ENCODE measurements around the gene MTREX.

GRCh38 chr5:55437859-55438206, 130.0 kb downstream of the MTREX start:
- TF ChIP-seq, protein P1, sequence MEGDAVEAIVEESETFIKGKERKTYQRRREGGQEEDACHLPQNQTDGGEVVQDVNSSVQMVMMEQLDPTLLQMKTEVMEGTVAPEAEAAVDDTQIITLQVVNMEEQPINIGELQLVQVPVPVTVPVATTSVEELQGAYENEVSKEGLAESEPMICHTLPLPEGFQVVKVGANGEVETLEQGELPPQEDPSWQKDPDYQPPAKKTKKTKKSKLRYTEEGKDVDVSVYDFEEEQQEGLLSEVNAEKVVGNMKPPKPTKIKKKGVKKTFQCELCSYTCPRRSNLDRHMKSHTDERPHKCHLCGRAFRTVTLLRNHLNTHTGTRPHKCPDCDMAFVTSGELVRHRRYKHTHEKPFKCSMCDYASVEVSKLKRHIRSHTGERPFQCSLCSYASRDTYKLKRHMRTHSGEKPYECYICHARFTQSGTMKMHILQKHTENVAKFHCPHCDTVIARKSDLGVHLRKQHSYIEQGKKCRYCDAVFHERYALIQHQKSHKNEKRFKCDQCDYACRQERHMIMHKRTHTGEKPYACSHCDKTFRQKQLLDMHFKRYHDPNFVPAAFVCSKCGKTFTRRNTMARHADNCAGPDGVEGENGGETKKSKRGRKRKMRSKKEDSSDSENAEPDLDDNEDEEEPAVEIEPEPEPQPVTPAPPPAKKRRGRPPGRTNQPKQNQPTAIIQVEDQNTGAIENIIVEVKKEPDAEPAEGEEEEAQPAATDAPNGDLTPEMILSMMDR (conservative IDR thresholded peaks at IDR 0.05; ENCODE audit: low read length), result no peak
- TF ChIP-seq EZH2phosphoT487 (IDR thresholded peaks at IDR 0.05; ENCODE audit: borderline replicate concordance, low read depth, low read length), result no peak
